Osteocyte (in vitro differentiated cells): Measurements from ENCODE around the gene TMEM123. TPM values are rescaled to one million over a fixed set of nuclear protein-coding genes. Genes with fewer than 3 reads are reported as not detected.
A peak's percentile ranks its signal among the peaks of the same experiment; 100 is the strongest.

Experiments
- DNase-seq: peaks from one replicate; pipeline ENCODE4 v3.0.0; 2021; ENCODE audit warnings: mixed read lengths; ENCODE audit not compliant: unreplicated experiment; ENCODE audit errors: extremely low spot score
- H3K27ac Mint-ChIP-seq: one replicate; pipeline ENCODE4 v1.8.0; 2021; ENCODE audit warnings: mild to moderate bottlenecking, mixed read lengths; ENCODE audit not compliant: unreplicated experiment
- H3K27me3 Mint-ChIP-seq: one replicate; pipeline ENCODE4 v1.8.0; 2021; ENCODE audit warnings: mixed read lengths; ENCODE audit not compliant: unreplicated experiment
- H3K36me3 Mint-ChIP-seq: one replicate; pipeline ENCODE4 v1.8.0; 2021; ENCODE audit warnings: mixed read lengths; ENCODE audit not compliant: unreplicated experiment
- H3K4me1 Mint-ChIP-seq: one replicate; pipeline ENCODE4 v1.8.0; 2021; ENCODE audit warnings: mixed read lengths; ENCODE audit not compliant: unreplicated experiment
- H3K4me3 Mint-ChIP-seq: one replicate; pipeline ENCODE4 v1.8.0; 2021; ENCODE audit warnings: mild to moderate bottlenecking, moderate library complexity, mixed read lengths; ENCODE audit not compliant: unreplicated experiment
- H3K9me3 Mint-ChIP-seq: one replicate; pipeline ENCODE4 v1.8.0; 2021; ENCODE audit warnings: mixed read lengths; ENCODE audit not compliant: unreplicated experiment
- total RNA-seq: library from RNA; stranded (reverse); gene quantifications from 2 replicates; pipeline ENCODE4 v1.2.1, GENCODE V29; 2021
- TF ChIP-seq, protein P1 (sequence below): fragments of 200-600 bp; sonication (generic); IDR thresholded peaks from 2 replicates; pipeline ENCODE4 v1.5.0; 2021; ENCODE audit warnings: antibody characterized with exemption, mild to moderate bottlenecking, moderate library complexity

TMEM123 gene
- total RNA-seq, 1 donor from 2014 or later: 250 TPM

DNA sequence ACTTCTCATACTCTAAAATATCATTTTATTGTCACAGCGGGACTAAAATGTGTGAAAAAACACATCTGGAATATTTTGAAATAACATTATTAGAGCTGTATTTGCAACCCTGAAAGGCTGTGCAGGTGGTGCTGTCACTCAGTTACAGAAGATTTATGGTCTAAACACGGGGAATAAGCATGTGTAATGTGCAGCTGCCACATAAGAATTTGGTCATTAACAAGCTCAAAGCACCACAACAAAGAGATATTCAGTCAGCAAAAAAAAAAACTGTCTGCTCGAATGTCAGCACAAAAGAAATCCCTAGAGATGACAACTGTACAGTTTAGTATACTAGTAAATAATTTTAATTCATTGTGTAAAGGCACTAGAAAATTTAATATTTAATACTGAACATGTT lies 31.3 kb downstream of the TMEM123 start:
- Mint-ChIP-seq H3K9me3 (peaks cover 17% of the 10 kb centered on the region), H3K27ac (no peak overlapping the region), H3K4me1 (peaks cover 12% of the 10 kb centered on the region), H3K27me3 (no peaks in the 10 kb centered on the region), H3K4me3 (no peak overlapping the region), H3K36me3 (peaks cover 11% of the 10 kb centered on the region)
- TF ChIP-seq, protein P1, sequence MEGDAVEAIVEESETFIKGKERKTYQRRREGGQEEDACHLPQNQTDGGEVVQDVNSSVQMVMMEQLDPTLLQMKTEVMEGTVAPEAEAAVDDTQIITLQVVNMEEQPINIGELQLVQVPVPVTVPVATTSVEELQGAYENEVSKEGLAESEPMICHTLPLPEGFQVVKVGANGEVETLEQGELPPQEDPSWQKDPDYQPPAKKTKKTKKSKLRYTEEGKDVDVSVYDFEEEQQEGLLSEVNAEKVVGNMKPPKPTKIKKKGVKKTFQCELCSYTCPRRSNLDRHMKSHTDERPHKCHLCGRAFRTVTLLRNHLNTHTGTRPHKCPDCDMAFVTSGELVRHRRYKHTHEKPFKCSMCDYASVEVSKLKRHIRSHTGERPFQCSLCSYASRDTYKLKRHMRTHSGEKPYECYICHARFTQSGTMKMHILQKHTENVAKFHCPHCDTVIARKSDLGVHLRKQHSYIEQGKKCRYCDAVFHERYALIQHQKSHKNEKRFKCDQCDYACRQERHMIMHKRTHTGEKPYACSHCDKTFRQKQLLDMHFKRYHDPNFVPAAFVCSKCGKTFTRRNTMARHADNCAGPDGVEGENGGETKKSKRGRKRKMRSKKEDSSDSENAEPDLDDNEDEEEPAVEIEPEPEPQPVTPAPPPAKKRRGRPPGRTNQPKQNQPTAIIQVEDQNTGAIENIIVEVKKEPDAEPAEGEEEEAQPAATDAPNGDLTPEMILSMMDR: no peak
- no peak for DNase-seq

DNA sequence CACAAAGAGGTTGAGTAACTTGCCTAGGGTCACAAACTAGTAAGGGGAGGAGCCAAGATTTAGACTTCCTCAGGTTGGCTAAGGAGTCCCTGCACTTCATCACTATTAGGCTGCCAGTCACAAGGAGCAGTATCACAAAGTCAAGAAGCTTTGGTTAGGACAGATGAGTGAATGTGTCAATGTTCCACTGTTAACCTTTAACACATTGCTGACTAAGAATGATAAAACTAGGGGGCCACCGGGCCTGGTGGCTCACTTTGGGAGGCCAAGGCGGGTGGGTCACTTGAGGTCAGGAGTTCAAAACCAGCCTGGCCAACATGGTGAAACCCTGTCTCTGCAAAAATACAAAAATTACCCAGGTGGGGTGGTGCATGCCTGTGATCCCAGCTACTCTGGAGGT lies 32.0 kb downstream of the TMEM123 start:
- no peaks in the 10 kb centered on the region for H3K27me3 Mint-ChIP-seq
- H3K27ac Mint-ChIP-seq: no peak overlapping the region
- peaks cover 16% of the 10 kb centered on the region for H3K36me3 Mint-ChIP-seq
- H3K4me3 Mint-ChIP-seq: no peak overlapping the region
- no peak for DNase-seq
- TF ChIP-seq, protein P1: no peak
- H3K4me1 Mint-ChIP-seq: peaks cover 11% of the 10 kb centered on the region
- peaks cover 21% of the 10 kb centered on the region for H3K9me3 Mint-ChIP-seq

DNA sequence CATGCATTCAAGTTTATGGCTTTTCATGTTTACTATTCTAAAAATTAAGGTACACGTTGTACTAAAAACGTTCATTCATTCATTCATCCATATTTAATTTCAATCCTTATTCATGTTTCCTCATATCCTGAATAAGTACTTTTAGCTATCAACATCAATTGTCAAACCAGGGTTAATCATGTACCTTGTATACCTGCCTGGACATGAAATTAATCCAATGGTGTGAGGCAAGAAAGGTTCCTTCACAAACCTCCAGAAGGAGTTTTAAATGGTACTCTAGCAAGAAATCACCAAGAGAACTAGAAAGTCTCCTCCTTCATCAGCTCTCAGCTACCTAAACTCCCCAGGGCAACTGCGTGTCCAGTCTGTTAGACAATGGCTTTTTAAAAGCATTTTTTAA lies 33.4 kb downstream of the TMEM123 start:
- H3K4me1 Mint-ChIP-seq: peaks cover 16% of the 10 kb centered on the region
- H3K4me3 Mint-ChIP-seq: no peak overlapping the region
- no peaks in the 10 kb centered on the region for H3K27me3 Mint-ChIP-seq
- H3K36me3 Mint-ChIP-seq: peaks cover 21% of the 10 kb centered on the region
- TF ChIP-seq, protein P1: no peak
- H3K9me3 Mint-ChIP-seq: peaks cover 27% of the 10 kb centered on the region
- DNase-seq: no peak
- peak overlapping the region; percentile 6 for H3K27ac Mint-ChIP-seq

GRCh38 chr11:102416976-102417375 lies 35.6 kb downstream of the TMEM123 start:
- TF ChIP-seq, protein P1: no peak
- Mint-ChIP-seq H3K4me3 (no peak overlapping the region), H3K27me3 (no peaks in the 10 kb centered on the region), H3K36me3 (peaks cover 25% of the 10 kb centered on the region), H3K4me1 (peaks cover 15% of the 10 kb centered on the region), H3K27ac (no peak overlapping the region), H3K9me3 (peaks cover 32% of the 10 kb centered on the region)
- no peak for DNase-seq

DNA sequence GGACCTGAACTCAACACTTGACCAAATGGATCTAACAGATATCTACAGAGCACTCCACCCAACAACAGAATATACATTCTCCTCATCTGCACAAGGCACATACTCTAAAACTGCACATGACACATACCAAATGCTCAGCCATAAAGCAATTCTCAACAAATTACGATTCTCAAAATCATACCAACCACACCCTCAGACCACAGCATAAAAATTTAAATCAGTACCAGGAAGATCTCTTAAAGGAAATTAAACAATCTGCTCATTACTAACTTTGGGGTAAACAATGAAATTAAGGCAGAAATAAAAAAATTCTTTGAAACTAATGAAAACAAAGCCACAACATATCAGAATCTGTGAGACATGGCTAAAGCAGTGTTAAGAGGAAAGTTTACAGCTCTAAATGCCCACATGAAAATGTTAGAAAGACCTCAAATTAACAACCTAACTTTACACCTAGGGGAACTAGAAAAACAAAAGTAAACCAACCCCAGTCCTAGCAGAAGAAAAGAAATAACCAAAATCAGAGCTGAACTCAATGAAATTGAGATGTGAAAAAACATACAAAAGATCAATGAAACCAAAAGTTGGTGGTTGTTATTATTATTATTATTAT lies 37.2 kb downstream of the TMEM123 start:
- no peaks in the 10 kb centered on the region for H3K27me3 Mint-ChIP-seq
- DNase-seq: no peak
- H3K9me3 Mint-ChIP-seq: peaks cover 32% of the 10 kb centered on the region
- H3K4me3 Mint-ChIP-seq: no peak overlapping the region
- TF ChIP-seq, protein P1: no peak
- H3K27ac Mint-ChIP-seq: no peak overlapping the region
- peaks cover 9% of the 10 kb centered on the region for H3K4me1 Mint-ChIP-seq
- peaks cover 25% of the 10 kb centered on the region for H3K36me3 Mint-ChIP-seq
